GM18498 (cell line): ENCODE data around the gene CTLA4.
"Not testable (repeated sequence)": the region's sequence is repeated elsewhere in the genome, so short reads cannot be mapped to it uniquely, and the experiment has no call there.

Experiments used
- ATAC-seq: cut with Tn5 transposase; IDR thresholded peaks from one replicate; pipeline ENCODE4 v1.9.1; 2021; ENCODE audit warnings: mild to moderate bottlenecking, moderate library complexity; ENCODE audit not compliant: unreplicated experiment

Gene CTLA4

GRCh38 chr2:203855274-203855673, 12.3 kb upstream of the CTLA4 start:
- no peak for ATAC-seq

GRCh38 chr2:203857656-203858055, 9.9 kb upstream of the CTLA4 start:
- no peak for ATAC-seq

- ATAC-seq: no peak
Measured at GRCh38 chr2:203858176-203858575, 9.4 kb upstream of the CTLA4 start.

- no peak for ATAC-seq
Measured at GRCh38 chr2:203859030-203859789, 8.4 kb upstream of the CTLA4 start.

GRCh38 chr2:203861197-203861596, 6.4 kb upstream of the CTLA4 start:
- ATAC-seq: no peak

GRCh38 chr2:203861607-203862006, 6.0 kb upstream of the CTLA4 start:
- no peak for ATAC-seq

GRCh38 chr2:203869223-203870042, 1.9 kb downstream of the CTLA4 start:
- no peak for ATAC-seq

- ATAC-seq: no peak
Measured at GRCh38 chr2:203870481-203870880, 2.9 kb downstream of the CTLA4 start.

- no peak for ATAC-seq
Measured at GRCh38 chr2:203870941-203871340, 3.4 kb downstream of the CTLA4 start.

- peak; percentile 94 for ATAC-seq
Measured at GRCh38 chr2:203871371-203871983, 3.9 kb downstream of the CTLA4 start.

- ATAC-seq: no peak
Measured at GRCh38 chr2:203873461-203873860, 5.9 kb downstream of the CTLA4 start.

GRCh38 chr2:203873921-203874631, 6.5 kb downstream of the CTLA4 start:
- ATAC-seq: no peak

- no peak for ATAC-seq
Measured at GRCh38 chr2:203875471-203875870, 7.9 kb downstream of the CTLA4 start.

- no peak for ATAC-seq
Measured at GRCh38 chr2:203876328-203876727, 8.8 kb downstream of the CTLA4 start.

GRCh38 chr2:203878063-203878462, 10.5 kb downstream of the CTLA4 start:
- no peak for ATAC-seq

- ATAC-seq: no peak
Measured at GRCh38 chr2:203880557-203881125, 13.1 kb downstream of the CTLA4 start.

GRCh38 chr2:203881185-203881584, 13.6 kb downstream of the CTLA4 start:
- not testable (repeated sequence) for ATAC-seq

GRCh38 chr2:203882551-203882950, 15.0 kb downstream of the CTLA4 start:
- ATAC-seq: no peak

- no peak for ATAC-seq
Measured at GRCh38 chr2:203886661-203887151, 19.1 kb downstream of the CTLA4 start.

GRCh38 chr2:203887677-203888076, 20.1 kb downstream of the CTLA4 start:
- no peak for ATAC-seq

- ATAC-seq: no peak
Measured at GRCh38 chr2:203889542-203889941, 22.0 kb downstream of the CTLA4 start.
